Stimulated activated CD4-positive, alpha-beta T cell treated with anti-CD3 and anti-CD28 coated beads, Interleukin-1b, Interleukin-23, amount 100 ng/mL, for 4 hours (primary cell): Measurements from ENCODE around the gene RIMBP2.

Experiments
- DNase-seq, 2 donors: peaks; one replicate each; pipeline ENCODE4 v3.0.0-alpha.2; 2020; ENCODE audit warnings: low read depth in 2 of 2

The RIMBP2 gene

DNA sequence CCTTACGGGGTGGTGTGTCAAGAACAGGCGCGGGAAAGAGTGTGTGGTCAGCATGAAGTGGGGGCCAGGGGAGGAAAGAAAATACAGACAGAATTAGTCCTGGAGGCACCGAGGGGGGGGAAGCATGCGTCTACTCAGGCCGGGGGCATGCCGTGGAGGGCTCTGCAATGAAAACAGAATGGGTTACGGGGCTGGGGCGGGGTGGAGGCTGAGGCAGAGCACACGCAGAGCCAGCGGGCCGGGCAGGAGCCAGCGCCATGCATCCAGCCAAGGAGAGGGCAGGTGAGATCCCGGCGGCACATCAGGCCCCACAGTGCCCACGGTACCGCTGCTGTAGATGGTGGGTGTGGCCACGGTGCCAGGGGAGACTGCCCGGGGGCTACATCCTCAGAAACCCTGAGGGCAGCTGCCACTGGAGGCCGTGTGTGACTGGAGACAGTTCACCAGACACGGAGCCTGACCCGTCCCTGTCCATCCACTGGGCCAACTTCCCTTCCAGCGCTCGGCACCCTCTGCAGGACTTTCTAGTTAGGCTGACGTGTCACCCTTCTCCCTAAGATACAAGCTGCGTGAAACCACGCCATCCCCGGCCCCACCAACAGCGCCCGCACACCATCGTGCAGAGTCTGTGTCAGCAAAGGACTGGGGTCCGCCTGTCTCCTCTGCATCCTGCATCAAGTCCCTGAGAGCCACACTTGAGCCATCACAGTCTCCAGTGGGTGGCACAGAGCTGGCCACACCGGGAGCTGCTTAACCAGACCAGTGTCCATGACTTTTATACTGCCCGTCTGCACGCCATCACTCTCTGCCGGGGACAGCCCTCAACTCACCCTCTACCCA, 291.0 kb downstream of the RIMBP2 start:
- no peak for DNase-seq

DNA sequence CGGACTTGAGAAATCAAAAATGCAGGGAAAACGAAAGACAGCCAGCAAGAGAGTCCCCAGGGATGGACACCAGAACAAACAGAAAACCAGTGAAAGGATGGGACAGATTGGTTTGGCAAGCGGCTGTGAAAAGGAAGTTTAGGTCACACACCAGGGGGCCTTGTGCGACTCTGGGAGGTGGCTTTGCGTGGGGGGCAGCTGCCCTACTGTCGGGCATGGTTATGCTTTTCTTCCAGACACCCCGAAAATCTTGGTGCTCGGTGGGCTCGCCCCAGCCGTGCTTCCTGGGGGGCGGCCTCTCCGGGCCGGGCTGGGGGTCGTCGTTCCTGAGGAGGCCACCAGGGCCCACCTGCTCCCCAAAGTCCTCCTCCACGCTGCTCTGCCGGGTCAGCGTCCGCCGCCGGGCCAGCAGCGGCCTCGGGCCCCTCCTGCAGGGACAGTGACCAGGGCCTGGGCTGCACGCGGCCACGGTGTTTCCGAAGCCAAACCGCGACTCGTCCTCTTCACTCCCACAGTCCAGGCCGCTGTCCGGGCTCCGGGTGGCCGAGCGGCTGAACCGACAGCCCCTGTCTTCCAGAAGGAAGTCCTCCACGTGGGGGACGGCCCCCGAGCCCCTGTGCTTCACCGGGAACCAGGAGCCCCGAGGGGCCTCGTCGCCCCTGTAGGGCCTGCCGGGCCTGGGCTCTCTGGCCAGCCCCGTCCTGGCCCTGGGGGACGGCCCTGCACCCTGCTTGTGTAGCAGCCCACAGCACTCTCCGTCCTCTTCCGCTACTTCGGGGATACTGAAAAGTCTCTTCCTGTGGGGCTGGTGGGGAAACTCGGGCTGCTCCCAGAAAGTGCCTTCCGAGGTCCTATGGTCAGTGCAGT, 291.9 kb downstream of the RIMBP2 start:
- DNase-seq, result no peak

DNA sequence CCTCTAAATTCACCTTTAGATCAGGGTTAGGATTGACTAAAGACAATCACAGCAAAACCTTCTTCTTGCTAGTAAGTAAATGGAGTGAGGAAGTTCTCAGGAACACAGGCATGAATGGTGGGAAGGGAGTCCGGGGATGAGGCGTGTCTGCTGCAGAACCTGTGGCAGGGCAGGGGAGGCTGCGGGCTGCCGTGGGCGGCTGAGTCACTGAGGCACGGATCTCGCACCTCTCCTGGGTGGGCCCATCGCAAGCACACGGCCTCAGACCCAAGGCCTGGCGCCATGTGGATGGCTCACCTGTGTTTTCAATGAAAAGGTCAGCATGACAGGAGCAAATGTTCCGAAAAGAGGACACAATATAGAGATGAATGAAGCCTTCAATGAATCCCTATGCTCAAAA, 293.0 kb downstream of the RIMBP2 start:
- DNase-seq, result no peak

DNA sequence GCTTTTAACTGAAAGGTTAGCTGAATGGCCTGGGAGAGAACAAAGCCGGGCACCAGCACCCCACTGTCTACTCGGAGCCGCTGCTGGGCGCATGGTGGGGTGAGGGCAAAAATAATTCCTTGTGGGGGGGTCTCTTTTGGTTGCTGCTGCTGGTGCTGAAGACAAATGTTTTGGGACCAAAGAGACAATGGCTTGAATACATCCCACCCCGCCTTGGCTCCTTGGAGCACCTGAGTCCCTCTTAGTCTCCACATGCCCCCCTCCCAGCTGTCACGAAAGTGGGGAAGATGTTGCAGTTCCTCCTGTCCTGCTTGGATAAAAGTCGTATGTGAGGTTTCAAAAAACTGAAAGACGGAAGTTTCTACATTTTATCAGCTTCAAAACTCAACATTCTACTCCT, 293.4 kb downstream of the RIMBP2 start:
- DNase-seq, result no peak

DNA sequence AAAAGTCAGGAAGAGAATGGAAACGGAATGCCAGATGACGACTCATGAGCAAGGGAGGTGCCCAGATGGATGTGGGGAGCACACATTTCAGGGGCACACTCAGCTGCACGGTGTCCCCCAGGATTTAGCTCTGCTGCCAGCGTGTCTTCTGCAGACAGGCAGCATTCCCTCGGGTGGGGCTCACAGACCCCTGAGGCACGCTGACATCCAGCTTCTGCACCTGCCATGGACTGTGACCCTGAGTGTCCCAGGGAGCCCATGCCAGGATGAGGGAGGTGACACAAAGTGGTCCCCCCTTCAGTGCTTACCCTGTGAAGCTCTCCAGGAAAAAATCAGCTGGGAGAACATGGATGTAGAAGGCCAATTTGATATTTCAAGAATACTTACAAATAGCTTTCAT, 294.2 kb downstream of the RIMBP2 start:
- DNase-seq, result no peak

DNA sequence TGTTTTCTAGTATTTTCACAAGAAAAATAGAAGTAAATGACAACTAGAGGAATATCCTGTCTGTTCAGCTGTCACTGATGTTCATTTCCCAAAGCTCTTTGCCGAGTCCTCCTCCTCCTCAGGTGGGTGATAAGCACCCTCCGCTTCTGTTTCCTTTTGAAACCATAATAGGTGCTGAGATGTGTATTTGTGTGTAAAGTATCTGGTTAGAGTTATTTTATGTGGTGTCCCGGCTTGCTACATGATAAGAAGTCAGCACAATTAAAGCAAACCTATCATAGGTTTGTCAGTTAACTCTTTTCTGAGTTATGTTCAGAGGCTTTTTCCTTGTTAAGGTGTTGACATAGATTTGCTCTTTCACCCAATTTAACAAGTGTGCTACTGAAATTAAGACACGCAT, 296.0 kb downstream of the RIMBP2 start:
- no peak for DNase-seq

DNA sequence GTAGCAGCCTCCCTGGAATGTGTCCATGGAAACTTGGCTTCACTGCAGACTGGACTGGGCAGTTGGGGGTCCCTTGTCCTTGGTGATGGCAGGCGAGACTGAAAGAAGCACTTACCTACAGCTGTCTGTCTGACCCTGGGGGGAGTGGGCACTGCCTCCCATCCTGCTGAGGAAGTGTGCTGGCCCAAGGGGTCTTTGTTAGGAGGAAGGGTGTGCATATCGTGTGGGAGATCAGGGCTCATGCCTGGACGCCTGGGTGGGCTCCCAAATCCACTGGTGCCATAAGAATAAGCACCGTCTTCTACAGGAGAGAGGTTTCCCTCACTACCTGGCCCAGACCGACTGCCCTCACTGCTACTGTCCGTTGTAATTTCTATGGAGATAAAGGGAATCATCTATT, 297.0 kb downstream of the RIMBP2 start:
- no peak for DNase-seq

DNA sequence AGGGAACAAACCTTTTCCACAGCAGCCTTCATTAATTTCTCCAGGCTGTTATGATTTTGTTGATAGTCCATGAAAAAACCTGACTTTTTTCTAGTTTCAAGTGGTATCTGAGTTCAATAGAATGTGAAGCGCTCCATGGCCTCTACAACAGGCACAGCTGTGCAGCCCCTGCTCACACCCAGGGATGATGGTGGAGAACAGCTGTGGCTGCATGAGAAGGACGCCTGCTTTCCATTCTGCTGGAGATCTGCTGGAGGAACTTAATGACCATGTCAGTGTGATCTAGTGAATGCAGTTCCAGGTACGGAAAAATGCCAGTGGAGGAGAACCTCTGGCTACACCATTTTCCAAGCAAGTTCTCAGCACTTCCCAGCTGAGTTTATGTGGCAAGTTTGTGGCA, 297.8 kb downstream of the RIMBP2 start:
- DNase-seq, result no peak

DNA sequence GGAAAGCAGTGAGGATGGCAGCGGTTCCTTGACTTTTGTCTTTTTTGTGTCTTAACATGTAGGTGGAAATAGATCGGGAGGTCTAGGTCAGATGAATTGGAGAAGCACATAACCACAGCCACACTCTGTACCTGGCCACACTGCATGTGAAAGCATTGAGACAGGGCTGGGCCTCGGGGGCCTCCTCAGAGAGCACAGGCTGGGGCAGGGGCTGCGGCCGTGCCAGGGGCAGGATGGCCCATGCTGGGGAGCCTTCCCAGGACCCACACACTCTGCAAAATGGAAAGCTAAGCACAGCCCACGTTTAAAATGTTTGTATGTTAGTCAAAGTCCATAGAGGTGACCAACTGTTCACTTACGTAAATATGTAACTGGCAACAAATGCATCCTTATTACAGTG, 301.7 kb downstream of the RIMBP2 start:
- DNase-seq, result no peak

DNA sequence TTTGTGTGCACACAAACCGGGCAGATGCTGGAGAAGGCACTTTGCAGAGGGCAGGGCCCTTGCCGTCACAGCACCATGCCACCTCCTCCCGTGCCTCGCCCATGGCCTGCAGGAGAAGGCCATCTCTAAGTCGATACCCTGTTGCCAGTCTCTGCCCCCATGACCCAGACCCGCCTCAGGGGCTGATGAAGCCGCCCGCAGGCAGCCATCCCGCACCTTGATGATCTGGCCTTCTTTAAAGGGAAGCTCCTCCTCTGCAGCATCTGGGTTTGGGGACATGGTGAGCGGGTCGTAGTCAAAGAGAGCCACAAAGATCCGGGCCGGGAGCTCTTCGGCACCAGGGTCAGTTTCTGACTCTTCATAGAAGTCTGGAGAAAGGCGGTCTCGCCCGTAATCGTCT, 302.2 kb downstream of the RIMBP2 start:
- DNase-seq, result no peak

DNA sequence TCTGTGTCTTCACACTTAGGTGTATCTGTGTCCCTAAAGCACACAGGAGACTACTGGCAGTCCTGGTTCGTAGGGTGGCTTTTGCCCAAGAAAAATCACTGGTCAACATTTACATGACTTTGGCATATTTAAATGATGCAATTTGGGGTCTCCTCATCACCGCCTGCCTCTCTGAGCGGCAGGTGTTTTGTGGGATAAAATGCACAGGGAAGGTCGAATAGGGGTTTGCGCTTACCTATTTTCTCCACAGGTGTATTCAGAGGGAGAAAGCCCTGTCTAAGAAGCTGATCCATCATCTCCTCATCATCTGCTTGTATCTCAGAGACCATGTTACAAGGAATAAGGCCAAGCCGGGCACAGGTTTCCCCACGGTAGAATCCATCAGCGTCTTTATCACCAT, 303.7 kb downstream of the RIMBP2 start:
- DNase-seq, result no peak

DNA sequence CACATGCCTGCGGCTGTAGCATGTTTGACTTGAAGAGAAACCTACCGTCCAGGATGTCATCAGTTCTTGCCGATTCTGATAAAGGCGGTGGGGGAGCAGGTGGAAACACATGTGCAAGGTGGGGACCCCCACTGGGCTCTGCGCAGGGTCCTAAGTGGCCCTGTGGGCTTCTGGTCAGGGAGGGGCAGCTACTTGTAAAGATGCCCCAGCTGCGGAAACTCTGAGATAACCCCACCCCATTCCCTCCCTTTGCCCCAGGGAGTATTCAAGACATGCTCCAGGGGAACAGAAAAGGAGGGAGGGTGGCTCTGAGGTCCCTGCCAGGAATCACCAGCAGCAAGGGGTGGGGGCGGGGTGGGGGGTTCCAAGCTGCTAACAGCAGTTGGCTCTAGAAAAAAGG, 310.8 kb downstream of the RIMBP2 start:
- no peak for DNase-seq

DNA sequence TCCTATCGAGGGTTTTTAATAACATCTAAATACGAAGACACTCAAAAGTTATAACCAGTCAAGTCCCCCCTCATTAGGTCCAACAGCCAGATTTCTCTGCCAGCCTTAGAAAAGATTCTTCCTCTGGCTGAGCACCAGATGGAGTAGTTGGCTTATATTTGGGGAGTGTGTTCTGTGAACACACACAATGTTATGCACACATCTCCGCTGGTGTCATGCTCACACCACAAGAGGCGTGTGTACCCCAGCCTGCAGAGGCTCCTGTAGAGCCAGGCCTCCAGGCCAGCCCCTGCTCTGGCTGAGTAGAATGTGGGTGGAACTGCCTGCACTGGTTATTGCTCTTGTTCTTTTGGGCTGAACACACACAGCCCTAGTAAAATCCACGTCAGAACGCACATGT, 314.4 kb downstream of the RIMBP2 start:
- no peak for DNase-seq

DNA sequence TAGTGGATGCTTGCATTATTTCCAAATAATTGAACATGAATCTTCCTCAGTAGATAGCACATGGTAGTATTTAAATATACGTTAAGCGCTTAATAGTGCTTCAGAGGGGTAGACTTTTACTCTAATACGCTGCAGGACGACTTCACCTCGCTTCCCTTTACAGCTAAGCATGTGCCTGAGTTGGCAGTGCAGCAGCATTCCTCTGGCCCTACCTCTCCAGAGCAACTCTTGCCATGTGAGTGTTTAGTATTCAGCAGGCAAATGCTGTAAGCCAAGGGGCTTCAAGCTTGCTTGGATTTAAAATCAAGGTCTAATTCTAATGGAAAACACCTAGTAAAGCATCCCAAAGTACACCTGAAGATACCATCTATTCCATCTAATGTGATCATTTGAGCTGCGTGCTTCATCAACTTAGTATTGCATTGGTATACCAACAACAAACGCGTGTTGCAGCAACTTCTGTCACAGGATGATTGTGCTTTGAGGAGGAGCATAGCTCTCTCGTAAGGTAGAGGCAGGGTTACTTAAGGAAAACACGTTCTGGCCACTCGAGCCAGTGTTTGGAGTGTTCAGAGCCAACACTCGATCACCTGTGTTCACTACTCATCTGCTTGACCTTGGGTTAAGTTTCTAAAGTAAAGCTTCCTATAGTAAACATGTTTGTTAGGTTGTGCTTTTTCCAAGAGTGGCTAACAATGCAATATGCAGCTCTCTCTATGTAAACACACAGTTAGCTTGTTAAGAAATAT, 317.8 kb downstream of the RIMBP2 start:
- no peak for DNase-seq

DNA sequence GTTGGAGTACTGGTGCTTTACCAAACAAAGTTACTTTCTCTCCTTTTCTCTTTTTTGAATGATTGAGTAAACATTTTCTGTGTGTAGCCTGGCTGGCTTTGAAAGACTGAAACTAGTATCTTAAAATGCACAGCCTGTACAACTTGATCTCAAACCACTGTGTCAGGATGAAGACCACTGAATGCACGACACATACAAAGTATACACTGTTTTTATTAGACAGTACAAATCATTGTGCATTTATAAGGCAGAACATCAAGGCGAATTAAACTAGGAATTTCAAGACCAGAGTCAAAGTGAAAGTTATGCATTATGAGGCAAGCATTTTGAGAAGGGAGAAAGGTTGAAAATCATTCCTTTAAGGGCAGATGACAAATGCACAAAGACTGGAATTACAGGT, 319.4 kb downstream of the RIMBP2 start:
- DNase-seq, result no peak

DNA sequence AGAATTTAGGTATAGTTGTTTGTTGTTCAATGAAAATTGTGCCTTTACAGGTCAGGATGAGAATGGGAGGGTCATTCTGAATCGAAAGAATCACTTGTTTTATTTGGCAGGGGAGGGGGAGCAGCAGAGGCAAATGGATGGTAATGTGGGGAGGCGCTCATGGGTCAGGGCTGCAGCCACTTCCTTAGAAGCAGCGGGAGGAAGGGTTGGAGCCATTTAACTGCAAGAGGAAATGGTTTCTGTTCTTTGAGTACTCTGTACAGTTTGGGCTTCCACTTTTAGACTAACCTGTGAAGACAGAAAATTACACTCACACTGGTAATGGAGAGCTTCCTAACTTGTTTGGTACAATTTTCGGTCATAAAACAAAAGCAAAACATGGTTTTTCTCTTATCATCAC, 321.2 kb downstream of the RIMBP2 start:
- no peak for DNase-seq

DNA sequence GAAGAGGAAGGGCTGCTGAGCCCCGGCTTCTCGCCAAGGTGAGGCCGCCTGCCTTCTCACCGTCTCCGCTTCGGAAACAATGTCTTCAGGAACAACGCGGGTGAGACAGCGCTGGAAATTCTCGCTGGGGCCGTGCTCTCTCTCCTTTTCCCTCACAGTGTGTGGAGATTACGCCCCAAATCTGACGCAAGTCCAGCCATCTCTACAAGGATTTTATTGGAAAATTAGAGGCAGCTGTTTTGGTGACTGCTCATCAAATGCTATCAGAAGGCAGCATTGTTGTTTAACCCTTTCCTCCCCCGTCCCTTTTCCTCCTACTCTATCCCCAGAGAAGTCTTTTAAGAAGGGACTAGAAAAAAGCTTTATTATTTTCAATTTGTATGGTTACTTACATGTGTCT, 324.9 kb downstream of the RIMBP2 start:
- DNase-seq, result no peak

DNA sequence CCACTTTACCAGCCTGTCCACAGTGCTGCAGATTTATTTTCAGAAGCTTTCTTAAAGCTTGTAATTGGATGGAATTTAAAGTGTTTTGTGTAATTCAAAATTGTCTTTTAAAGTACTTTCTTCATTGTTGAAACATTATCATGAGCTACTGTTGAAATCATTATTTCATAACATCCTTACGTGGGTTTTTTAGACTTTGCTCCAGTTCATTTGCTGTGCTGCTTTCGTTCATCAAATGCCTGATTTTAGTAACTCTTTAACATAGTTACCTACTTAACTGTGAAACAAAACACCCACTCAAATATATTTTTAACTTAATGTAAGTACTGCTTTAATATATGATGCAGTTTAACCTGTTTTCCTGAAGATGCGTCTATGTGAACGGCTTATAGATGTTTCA, 330.9 kb downstream of the RIMBP2 start:
- DNase-seq, result no peak

DNA sequence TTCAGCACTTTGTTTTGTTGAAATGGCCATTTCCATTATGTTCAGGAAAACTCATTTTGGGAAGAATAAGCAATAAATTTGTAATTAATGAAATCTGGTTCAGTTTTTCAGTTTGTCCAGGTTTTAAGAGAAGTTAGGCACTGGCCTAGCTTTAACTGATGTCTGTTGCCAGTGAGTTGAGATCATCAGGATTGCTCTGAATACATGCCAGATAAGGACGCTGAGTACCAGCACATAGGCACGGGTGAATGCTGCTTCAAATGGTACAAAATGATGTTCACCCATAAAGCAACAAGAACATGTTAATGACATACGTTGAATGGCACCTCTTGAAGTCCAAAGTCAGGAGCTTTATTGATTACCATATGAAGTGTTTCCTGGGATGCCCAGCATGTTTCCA, 331.9 kb downstream of the RIMBP2 start:
- no peak for DNase-seq

DNA sequence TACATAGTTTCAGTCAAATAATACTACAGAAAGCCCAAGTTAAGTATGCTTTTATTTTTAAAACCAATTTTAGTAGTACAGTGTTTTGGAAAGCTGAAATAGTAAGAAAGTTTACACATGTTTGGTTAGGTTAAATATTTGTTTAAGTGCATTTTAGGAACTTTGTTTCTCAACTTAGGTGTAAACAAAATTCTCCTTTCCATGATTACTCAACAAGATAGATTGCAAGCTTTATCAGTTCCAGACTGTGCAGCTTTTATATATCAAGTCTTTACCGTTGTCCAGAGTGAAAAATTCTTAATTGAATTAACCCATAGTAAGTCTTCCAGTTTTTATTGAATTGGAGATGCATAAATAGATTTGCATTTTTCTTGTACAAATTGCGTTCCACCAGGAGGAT, 333.3 kb downstream of the RIMBP2 start:
- DNase-seq, result no peak

DNA sequence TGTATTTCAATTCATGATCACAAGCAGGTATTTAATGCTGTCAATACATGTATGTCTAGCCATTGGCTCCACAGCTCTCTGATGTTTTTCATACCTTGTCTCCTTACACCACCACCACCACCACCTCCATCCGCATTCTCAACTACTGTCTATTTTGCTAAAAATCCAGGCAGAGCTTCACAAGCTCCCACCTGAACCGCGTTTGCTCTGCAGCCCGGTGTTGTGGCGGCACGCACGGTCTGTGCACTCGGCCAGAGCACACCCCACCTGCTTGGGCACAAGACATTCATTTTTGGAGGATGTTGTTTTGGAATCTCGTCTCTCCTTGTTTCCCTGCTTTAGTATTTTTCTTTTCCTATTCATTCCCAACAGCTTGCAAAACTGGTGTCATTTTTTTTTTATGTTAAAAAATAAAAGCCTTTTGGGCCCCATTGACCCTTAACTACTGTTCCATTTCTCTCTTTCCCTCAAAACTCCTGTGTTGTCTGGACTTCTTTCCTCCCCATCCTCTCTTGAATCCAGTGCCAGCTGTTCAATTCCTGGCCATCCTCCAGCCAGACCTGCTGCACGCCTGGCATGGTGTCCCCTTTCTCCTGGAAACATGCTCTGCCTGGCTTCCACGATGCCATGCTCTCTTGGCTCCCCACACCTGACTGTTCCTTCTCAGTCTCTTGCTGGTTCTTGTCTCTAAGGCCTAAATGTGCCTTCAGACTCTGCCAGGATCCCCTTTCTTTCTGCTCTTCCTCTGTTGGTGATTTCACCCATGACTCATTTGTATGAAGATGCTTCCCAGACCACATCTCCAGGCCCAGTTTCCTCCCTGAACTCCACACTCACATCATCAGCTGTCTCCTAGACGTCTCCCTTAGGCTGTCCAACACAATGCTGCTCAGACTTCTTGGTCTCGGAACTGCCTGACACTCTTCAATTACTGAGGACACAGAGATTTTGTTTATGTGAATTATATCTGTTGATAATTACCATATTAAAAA, 340.5 kb downstream of the RIMBP2 start:
- DNase-seq, result no peak
